GM18511 (cell line): Measurements from ENCODE around the gene SIVA1.

Experiments used
- ATAC-seq: cut with Tn5 transposase; IDR thresholded peaks from one replicate; pipeline ENCODE4 v1.9.1; 2021; ENCODE audit warnings: mild to moderate bottlenecking, moderate library complexity; ENCODE audit not compliant: unreplicated experiment

The SIVA1 gene

GRCh38 chr14:104752735-104753527, at the start of gene SIVA1:
Gene SIVA1 (plus strand): TSS chr14:104753147. CDS start chr14:104753202, 55 bp downstream.
- ATAC-seq = peak; percentile 92

- no peak for ATAC-seq
Observed at GRCh38 chr14:104703269-104703668, 49.7 kb upstream of the SIVA1 start.

- no peak for ATAC-seq
Observed at GRCh38 chr14:104704252-104704651, 48.7 kb upstream of the SIVA1 start.

- ATAC-seq = no peak
Observed at GRCh38 chr14:104705340-104706047, 47.5 kb upstream of the SIVA1 start.

GRCh38 chr14:104706733-104707607, 46.0 kb upstream of the SIVA1 start:
- no peak for ATAC-seq

- ATAC-seq = no peak
Observed at GRCh38 chr14:104707608-104708595, 45.0 kb upstream of the SIVA1 start.

GRCh38 chr14:104708606-104709268, 44.2 kb upstream of the SIVA1 start:
- no peak for ATAC-seq

GRCh38 chr14:104709387-104710039, 43.4 kb upstream of the SIVA1 start:
- ATAC-seq = no peak

GRCh38 chr14:104710071-104710735, 42.7 kb upstream of the SIVA1 start:
- no peak for ATAC-seq

GRCh38 chr14:104712881-104713734, 39.8 kb upstream of the SIVA1 start:
- ATAC-seq = no peak

- no peak for ATAC-seq
Observed at GRCh38 chr14:104714066-104714465, 38.9 kb upstream of the SIVA1 start.

GRCh38 chr14:104714681-104715080, 38.3 kb upstream of the SIVA1 start:
- no peak for ATAC-seq

GRCh38 chr14:104715416-104715815, 37.5 kb upstream of the SIVA1 start:
- no peak for ATAC-seq

- no peak for ATAC-seq
Observed at GRCh38 chr14:104715871-104716270, 37.1 kb upstream of the SIVA1 start.

GRCh38 chr14:104717137-104717536, 35.8 kb upstream of the SIVA1 start:
- ATAC-seq = no peak

- no peak for ATAC-seq
Observed at GRCh38 chr14:104717646-104718045, 35.3 kb upstream of the SIVA1 start.

- no peak for ATAC-seq
Observed at GRCh38 chr14:104718147-104718546, 34.8 kb upstream of the SIVA1 start.

GRCh38 chr14:104718871-104719270, 34.1 kb upstream of the SIVA1 start:
- ATAC-seq = no peak
